GM19043 (cell line): ENCODE data around the gene ASB16.
"Not testable (repeated sequence)": the region's sequence is repeated elsewhere in the genome, so short reads cannot be mapped to it uniquely, and the experiment has no call there.

Source experiments
- ATAC-seq: cut with Tn5 transposase; IDR thresholded peaks from one replicate; pipeline ENCODE4 v1.9.1; 2021; ENCODE audit warnings: low read depth; ENCODE audit not compliant: unreplicated experiment

ASB16 gene

GRCh38 chr17:44146375-44147346 is 23.8 kb upstream of the ASB16 start:
- ATAC-seq = no peak

GRCh38 chr17:44147812-44148211 is 22.7 kb upstream of the ASB16 start:
- no peak for ATAC-seq

- not testable (repeated sequence) for ATAC-seq
These were observed 21.4 kb upstream of the ASB16 start for GRCh38 chr17:44149066-44149465.

- no peak for ATAC-seq
These were observed 20.7 kb upstream of the ASB16 start for GRCh38 chr17:44149750-44150329.

- no peak for ATAC-seq
These were observed 17.6 kb upstream of the ASB16 start for GRCh38 chr17:44152875-44153274.

GRCh38 chr17:44155488-44155887 is 15.0 kb upstream of the ASB16 start:
- ATAC-seq = no peak

- no peak for ATAC-seq
These were observed 10.8 kb upstream of the ASB16 start for GRCh38 chr17:44159519-44160210.

- ATAC-seq = no peak
These were observed 6.0 kb upstream of the ASB16 start for GRCh38 chr17:44164476-44164875.

- no peak for ATAC-seq
These were observed 3.2 kb upstream of the ASB16 start for GRCh38 chr17:44167181-44167861.

- ATAC-seq = no peak
These were observed 387 bp upstream of the ASB16 start for GRCh38 chr17:44170135-44170498.

GRCh38 chr17:44171931-44172455 is 1.5 kb downstream of the ASB16 start:
- ATAC-seq = no peak

GRCh38 chr17:44174427-44174826 is 3.9 kb downstream of the ASB16 start:
- ATAC-seq = no peak

GRCh38 chr17:44176257-44176656 is 5.8 kb downstream of the ASB16 start:
- no peak for ATAC-seq

- no peak for ATAC-seq
These were observed 6.4 kb downstream of the ASB16 start for GRCh38 chr17:44176671-44177501.

- no peak for ATAC-seq
These were observed 7.1 kb downstream of the ASB16 start for GRCh38 chr17:44177640-44178039.

- ATAC-seq = no peak
These were observed 7.6 kb downstream of the ASB16 start for GRCh38 chr17:44178133-44178532.

GRCh38 chr17:44183024-44183423 is 12.5 kb downstream of the ASB16 start:
- ATAC-seq = no peak

- ATAC-seq = no peak
These were observed 13.8 kb downstream of the ASB16 start for GRCh38 chr17:44184212-44184810.
